ENCODE data around the gene NXPE1.

- no peak for TF ChIP-seq CTCF (IDR thresholded peaks at IDR 0.05)
- TF ChIP-seq POLR2A (IDR thresholded peaks at IDR 0.05), result no peak
- no peak for TF ChIP-seq POLR2AphosphoS5 (IDR thresholded peaks at IDR 0.05)
These were observed 48.2 kb upstream of the NXPE1 start for GRCh38 chr11:114607753-114608459.
